UCSD-AML1 (cell line): ENCODE results near the gene CRTC2.
"Not testable (repeated sequence)": the region's sequence is repeated elsewhere in the genome, so short reads cannot be mapped to it uniquely, and the experiment has no call there.

Experiments used
- DNase-seq: peaks from one replicate; lab custom pipeline; 2025; ENCODE audit not compliant: unreplicated experiment; lab: John Stamatoyannopoulos, UW

CRTC2 gene

GRCh38 chr1:153958111-153958960 lies at the start of gene CRTC2:
Gene CRTC2, minus strand, starts transcription at chr1:153958612. Its CDS starts 115 bp downstream, at chr1:153958497.
- peak; percentile 94 for DNase-seq

GRCh38 chr1:154006136-154006535 lies 47.7 kb upstream of the CRTC2 start:
- no peak for DNase-seq

- DNase-seq, result no peak
Observed at GRCh38 chr1:154000420-154000819, 42.0 kb upstream of the CRTC2 start.

GRCh38 chr1:153996882-153997281 lies 38.5 kb upstream of the CRTC2 start:
- DNase-seq, result not testable (repeated sequence)

- DNase-seq, result no peak
Observed at GRCh38 chr1:153995640-153996039, 37.2 kb upstream of the CRTC2 start.

GRCh38 chr1:153995202-153995601 lies 36.8 kb upstream of the CRTC2 start:
- DNase-seq, result no peak

GRCh38 chr1:153991806-153992205 lies 33.4 kb upstream of the CRTC2 start:
- no peak for DNase-seq

GRCh38 chr1:153991151-153991630 lies 32.8 kb upstream of the CRTC2 start:
- no peak for DNase-seq

GRCh38 chr1:153990468-153991150 lies 32.2 kb upstream of the CRTC2 start, which contains the start of gene RPS27:
Gene RPS27, plus strand, starts transcription at chr1:153990762. Its CDS starts 35 bp downstream, at chr1:153990797.
- DNase-seq, result peak; percentile 86

GRCh38 chr1:153987621-153988020 lies 29.2 kb upstream of the CRTC2 start:
- no peak for DNase-seq

- peak; percentile 79 for DNase-seq
Observed at GRCh38 chr1:153985941-153986761, 27.7 kb upstream of the CRTC2 start, which contains the start of gene RAB13. Gene RAB13, minus strand, starts transcription at chr1:153986339. Its CDS starts 103 bp downstream, at chr1:153986236.

- no peak for DNase-seq
Observed at GRCh38 chr1:153985341-153985912, 27.0 kb upstream of the CRTC2 start.

- no peak for DNase-seq
Observed at GRCh38 chr1:153984123-153984894, 25.9 kb upstream of the CRTC2 start.

- not testable (repeated sequence) for DNase-seq
Observed at GRCh38 chr1:153981735-153982134, 23.3 kb upstream of the CRTC2 start.

GRCh38 chr1:153979091-153979490 lies 20.7 kb upstream of the CRTC2 start:
- DNase-seq, result not testable (repeated sequence)

GRCh38 chr1:153978274-153978909 lies 20.0 kb upstream of the CRTC2 start:
- no peak for DNase-seq

- DNase-seq, result peak; percentile 84
Observed at GRCh38 chr1:153977250-153978240, 19.1 kb upstream of the CRTC2 start, which contains the start of gene JTB. Gene JTB, minus strand, starts transcription at chr1:153977674. Its CDS starts 422 bp downstream, at chr1:153977252.

GRCh38 chr1:153976819-153977249 lies 18.4 kb upstream of the CRTC2 start:
- DNase-seq, result no peak
